CD4-positive, alpha-beta T cell treated with Interleukin-2 at 100 ng/mL for 4 hours (primary cell): ENCODE results near the gene STARD13.

Source experiments
- DNase-seq: peaks from one replicate; pipeline ENCODE4 v3.0.0-alpha.2; 2020; ENCODE audit warnings: low spot score

The STARD13 gene

GRCh38 chr13:33307843-33308242, 22.3 kb upstream of the STARD13 start:
- DNase-seq = no peak

GRCh38 chr13:33303855-33304597, 18.5 kb upstream of the STARD13 start:
- no peak for DNase-seq

- DNase-seq = no peak
Measured at GRCh38 chr13:33299626-33300025, 14.1 kb upstream of the STARD13 start.

- DNase-seq = no peak
Measured at GRCh38 chr13:33296793-33297425, 11.4 kb upstream of the STARD13 start.

- DNase-seq = no peak
Measured at GRCh38 chr13:33292712-33293111, 7.2 kb upstream of the STARD13 start.

- DNase-seq = no peak
Measured at GRCh38 chr13:33290421-33290965, 4.9 kb upstream of the STARD13 start.

- DNase-seq = no peak
Measured at GRCh38 chr13:33289966-33290365, 4.4 kb upstream of the STARD13 start.

- DNase-seq = no peak
Measured at GRCh38 chr13:33287142-33287882, 1.8 kb upstream of the STARD13 start.

GRCh38 chr13:33286128-33286527, 573 bp upstream of the STARD13 start:
- DNase-seq = no peak

- DNase-seq = no peak
Measured at GRCh38 chr13:33284916-33285315, 639 bp downstream of the STARD13 start.

GRCh38 chr13:33284031-33284430, 1.5 kb downstream of the STARD13 start:
- DNase-seq = no peak

- DNase-seq = no peak
Measured at GRCh38 chr13:33283195-33283911, 2.2 kb downstream of the STARD13 start.

GRCh38 chr13:33281951-33282595, 3.5 kb downstream of the STARD13 start:
- no peak for DNase-seq

GRCh38 chr13:33280923-33281322, 4.6 kb downstream of the STARD13 start:
- DNase-seq = no peak

- DNase-seq = no peak
Measured at GRCh38 chr13:33280279-33280905, 5.2 kb downstream of the STARD13 start.

- no peak for DNase-seq
Measured at GRCh38 chr13:33279414-33280278, 5.9 kb downstream of the STARD13 start.

- DNase-seq = no peak
Measured at GRCh38 chr13:33278913-33279312, 6.6 kb downstream of the STARD13 start.

- no peak for DNase-seq
Measured at GRCh38 chr13:33277946-33278345, 7.6 kb downstream of the STARD13 start.

GRCh38 chr13:33277037-33277740, 8.4 kb downstream of the STARD13 start:
- no peak for DNase-seq

- no peak for DNase-seq
Measured at GRCh38 chr13:33276570-33276969, 9.0 kb downstream of the STARD13 start.
